ENCODE data around the gene HOXA6.

DNA sequence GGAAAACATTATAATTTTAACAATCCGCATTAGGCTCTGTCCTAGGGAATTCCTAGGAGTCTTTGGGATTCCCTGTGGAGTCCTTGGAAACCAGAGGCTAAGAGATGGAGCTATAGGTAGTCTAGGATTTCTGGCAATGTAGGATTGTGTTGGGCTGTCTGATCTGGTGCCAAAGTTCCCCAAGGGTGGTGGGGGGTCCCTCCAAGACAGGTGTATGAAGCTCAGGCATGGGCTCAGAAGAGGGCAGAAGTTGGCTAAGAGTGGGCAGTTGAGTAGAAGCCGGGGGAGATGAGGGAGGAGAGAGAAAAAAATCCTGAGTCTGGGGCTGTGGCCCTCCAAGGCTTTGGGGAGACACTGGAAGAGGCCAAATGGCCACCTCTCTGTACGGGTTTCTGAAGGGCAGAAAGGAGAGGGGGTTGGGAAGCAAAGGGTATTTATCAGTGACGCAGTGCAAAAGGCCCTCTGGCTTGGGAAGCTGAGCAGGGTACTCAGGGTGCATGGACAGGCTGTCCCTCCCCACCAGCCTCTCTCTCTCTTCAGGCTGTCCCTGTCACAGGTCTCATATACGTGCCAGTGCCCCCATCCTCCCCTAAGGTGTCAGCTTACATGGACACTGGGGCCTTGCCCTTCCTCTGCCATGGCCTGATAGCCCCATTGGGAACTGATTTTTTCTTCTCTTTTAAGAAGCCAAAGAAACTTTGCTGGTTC, 929 bp downstream of the HOXA6 start:
- TF ChIP-seq, protein P1, sequence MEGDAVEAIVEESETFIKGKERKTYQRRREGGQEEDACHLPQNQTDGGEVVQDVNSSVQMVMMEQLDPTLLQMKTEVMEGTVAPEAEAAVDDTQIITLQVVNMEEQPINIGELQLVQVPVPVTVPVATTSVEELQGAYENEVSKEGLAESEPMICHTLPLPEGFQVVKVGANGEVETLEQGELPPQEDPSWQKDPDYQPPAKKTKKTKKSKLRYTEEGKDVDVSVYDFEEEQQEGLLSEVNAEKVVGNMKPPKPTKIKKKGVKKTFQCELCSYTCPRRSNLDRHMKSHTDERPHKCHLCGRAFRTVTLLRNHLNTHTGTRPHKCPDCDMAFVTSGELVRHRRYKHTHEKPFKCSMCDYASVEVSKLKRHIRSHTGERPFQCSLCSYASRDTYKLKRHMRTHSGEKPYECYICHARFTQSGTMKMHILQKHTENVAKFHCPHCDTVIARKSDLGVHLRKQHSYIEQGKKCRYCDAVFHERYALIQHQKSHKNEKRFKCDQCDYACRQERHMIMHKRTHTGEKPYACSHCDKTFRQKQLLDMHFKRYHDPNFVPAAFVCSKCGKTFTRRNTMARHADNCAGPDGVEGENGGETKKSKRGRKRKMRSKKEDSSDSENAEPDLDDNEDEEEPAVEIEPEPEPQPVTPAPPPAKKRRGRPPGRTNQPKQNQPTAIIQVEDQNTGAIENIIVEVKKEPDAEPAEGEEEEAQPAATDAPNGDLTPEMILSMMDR (IDR thresholded peaks at IDR 0.05; ENCODE audit: insufficient read depth, low read length) = no peak
- TF ChIP-seq POLR2AphosphoS5 (IDR thresholded peaks at IDR 0.05; ENCODE audit: low read depth) (no peak), GABPA (IDR thresholded peaks at IDR 0.05; ENCODE audit: low read depth) (no peak)
- TF ChIP-seq, protein P2, sequence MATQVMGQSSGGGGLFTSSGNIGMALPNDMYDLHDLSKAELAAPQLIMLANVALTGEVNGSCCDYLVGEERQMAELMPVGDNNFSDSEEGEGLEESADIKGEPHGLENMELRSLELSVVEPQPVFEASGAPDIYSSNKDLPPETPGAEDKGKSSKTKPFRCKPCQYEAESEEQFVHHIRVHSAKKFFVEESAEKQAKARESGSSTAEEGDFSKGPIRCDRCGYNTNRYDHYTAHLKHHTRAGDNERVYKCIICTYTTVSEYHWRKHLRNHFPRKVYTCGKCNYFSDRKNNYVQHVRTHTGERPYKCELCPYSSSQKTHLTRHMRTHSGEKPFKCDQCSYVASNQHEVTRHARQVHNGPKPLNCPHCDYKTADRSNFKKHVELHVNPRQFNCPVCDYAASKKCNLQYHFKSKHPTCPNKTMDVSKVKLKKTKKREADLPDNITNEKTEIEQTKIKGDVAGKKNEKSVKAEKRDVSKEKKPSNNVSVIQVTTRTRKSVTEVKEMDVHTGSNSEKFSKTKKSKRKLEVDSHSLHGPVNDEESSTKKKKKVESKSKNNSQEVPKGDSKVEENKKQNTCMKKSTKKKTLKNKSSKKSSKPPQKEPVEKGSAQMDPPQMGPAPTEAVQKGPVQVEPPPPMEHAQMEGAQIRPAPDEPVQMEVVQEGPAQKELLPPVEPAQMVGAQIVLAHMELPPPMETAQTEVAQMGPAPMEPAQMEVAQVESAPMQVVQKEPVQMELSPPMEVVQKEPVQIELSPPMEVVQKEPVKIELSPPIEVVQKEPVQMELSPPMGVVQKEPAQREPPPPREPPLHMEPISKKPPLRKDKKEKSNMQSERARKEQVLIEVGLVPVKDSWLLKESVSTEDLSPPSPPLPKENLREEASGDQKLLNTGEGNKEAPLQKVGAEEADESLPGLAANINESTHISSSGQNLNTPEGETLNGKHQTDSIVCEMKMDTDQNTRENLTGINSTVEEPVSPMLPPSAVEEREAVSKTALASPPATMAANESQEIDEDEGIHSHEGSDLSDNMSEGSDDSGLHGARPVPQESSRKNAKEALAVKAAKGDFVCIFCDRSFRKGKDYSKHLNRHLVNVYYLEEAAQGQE (IDR thresholded peaks at IDR 0.05; ENCODE audit: insufficient replicate concordance, low read depth) = no peak
